ENCODE data around the gene CMSS1.

GRCh38 chr3:100144255-100144866, 326.7 kb downstream of the CMSS1 start:
- TF ChIP-seq POLR2A (IDR thresholded peaks at IDR 0.05): no peak
- no peak for TF ChIP-seq CTCF (IDR thresholded peaks at IDR 0.05)

All from right lobe of liver (tissue), 4 donors.